ENCODE measurements around the gene PITPNC1. TPM values are rescaled to one million over a fixed set of nuclear protein-coding genes. Genes with fewer than 3 reads are reported as not detected.

PITPNC1 gene
- total and polyA plus RNA-seq, 2 of the 13 experiments (the other 11 are each of a cell fraction or from before 2014, with no cell fraction given) = 4.1 to 5.7 TPM

DNA sequence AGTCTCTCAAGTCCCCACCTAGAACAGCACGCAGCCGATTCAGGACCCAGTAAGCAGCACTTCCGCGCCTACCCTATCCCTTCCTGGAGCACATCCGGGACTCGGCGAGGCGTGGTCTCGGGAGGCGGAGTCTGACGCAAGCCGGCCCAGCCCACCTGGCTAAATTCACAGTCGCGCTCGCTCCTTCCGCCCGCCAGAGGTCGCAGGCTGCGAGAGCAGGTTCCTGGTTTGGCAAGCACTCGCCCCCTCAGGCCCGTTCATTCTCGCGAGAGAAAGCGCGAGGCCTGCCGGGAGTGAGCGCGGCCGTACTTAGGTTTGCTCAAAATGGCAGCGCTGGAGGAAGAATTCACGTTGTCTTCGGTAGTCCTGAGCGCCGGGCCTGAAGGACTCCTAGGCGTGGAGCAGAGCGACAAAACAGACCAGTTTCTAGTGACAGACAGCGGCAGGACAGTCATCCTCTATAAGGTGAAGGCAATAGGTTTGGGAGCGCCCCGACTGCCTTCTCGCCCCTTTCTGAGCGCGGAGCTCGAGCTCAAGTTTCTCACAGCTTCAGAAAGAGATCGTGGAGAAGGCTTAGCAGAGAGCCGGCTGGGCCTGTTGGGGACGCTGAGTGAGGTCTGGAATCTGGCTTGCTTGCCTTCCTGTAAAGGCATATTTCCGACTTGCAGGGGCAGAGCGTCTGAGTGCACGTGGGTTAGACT, 340.7 kb downstream of the PITPNC1 start, which contains the start of gene NOL11 (continued):
- TF ChIP-seq POGK (CRISPR knock-in tag; conservative IDR thresholded peaks at IDR 0.05) (peak; percentile 100), NFE2 (CRISPR knock-in tag; IDR thresholded peaks at IDR 0.05) (0 out of 2 replicates have a peak, but pooled peaks have one; percentile 10), SP4 (CRISPR knock-in tag; IDR thresholded peaks at IDR 0.05) (peak; percentile 97), CC2D1A (CRISPR knock-in tag; IDR thresholded peaks at IDR 0.05) (no peak; the same call in 1 of the 2 replicates), ATF5 (CRISPR knock-in tag; IDR thresholded peaks at IDR 0.05; ENCODE audit: low read depth) (no peak), CHD4 (IDR thresholded peaks at IDR 0.05; ENCODE audit: borderline replicate concordance, low read length) (no peak), CAMTA2 (CRISPR knock-in tag; IDR thresholded peaks at IDR 0.05; ENCODE audit: borderline replicate concordance) (no peak), HNRNPK (IDR thresholded peaks at IDR 0.05; ENCODE audit: low read depth, low read length, poor library complexity, severe bottlenecking) (no peak), ZNF772 (CRISPR knock-in tag; IDR thresholded peaks at IDR 0.05) (peak; percentile 91), DNMT3B (CRISPR knock-in tag; conservative IDR thresholded peaks at IDR 0.05) (0 out of 2 replicates have a peak, but pooled peaks have one; percentile 11), ZGPAT (CRISPR knock-in tag; IDR thresholded peaks at IDR 0.05) (peak; percentile 97), ZNF720 (CRISPR knock-in tag; IDR thresholded peaks at IDR 0.05) (no peak; the same call in 1 of the 2 replicates), ZNF510 (CRISPR knock-in tag; IDR thresholded peaks at IDR 0.05; ENCODE audit: low read depth) (peak; percentile 79), ZNF572 (CRISPR knock-in tag; IDR thresholded peaks at IDR 0.05) (peak; percentile 97), SPEN (CRISPR knock-in tag; IDR thresholded peaks at IDR 0.05; ENCODE audit: low read depth) (peak; percentile 100), ZNF234 (CRISPR knock-in tag; conservative IDR thresholded peaks at IDR 0.05) (0 out of 2 replicates have a peak, but pooled peaks have one; percentile 55), GMEB1 (CRISPR knock-in tag; IDR thresholded peaks at IDR 0.05; ENCODE audit: borderline replicate concordance) (peak; percentile 93), HNF4A (CRISPR knock-in tag; IDR thresholded peaks at IDR 0.05) (peak; percentile 70), ISX (CRISPR knock-in tag; conservative IDR thresholded peaks at IDR 0.05) (peak; percentile 80; the same call in 1 of the 2 replicates), PRMT3 (CRISPR knock-in tag; IDR thresholded peaks at IDR 0.05; ENCODE audit: borderline replicate concordance, low read depth) (no peak), TEAD2 (CRISPR knock-in tag; IDR thresholded peaks at IDR 0.05) (no peak)
- TF ChIP-seq, protein P1, sequence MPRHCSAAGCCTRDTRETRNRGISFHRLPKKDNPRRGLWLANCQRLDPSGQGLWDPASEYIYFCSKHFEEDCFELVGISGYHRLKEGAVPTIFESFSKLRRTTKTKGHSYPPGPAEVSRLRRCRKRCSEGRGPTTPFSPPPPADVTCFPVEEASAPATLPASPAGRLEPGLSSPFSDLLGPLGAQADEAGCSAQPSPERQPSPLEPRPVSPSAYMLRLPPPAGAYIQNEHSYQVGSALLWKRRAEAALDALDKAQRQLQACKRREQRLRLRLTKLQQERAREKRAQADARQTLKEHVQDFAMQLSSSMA (CRISPR knock-in tag; IDR thresholded peaks at IDR 0.05) = peak; percentile 78
- TF ChIP-seq, protein P2, sequence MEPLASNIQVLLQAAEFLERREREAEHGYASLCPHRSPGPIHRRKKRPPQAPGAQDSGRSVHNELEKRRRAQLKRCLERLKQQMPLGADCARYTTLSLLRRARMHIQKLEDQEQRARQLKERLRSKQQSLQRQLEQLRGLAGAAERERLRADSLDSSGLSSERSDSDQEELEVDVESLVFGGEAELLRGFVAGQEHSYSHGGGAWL (CRISPR knock-in tag; IDR thresholded peaks at IDR 0.05) = peak; percentile 90
